Uterus (tissue), 4 donors: ENCODE data around the gene GFM1. TPM values are rescaled to one million over a fixed set of nuclear protein-coding genes. Genes with fewer than 3 reads are reported as not detected.

Source experiments
- DNase-seq, 2 donors: peaks; one replicate each; pipeline ENCODE4 v3.0.0-alpha.2; 2019 to 2020
- H3K27ac ChIP-seq, 2 donors: fragments of 200-600 bp; sonication (generic); 1 replicate in 1 of 2; 2 replicates in 1 of 2; pipeline ENCODE4 v1.5.1; 2016 to 2018
- H3K27me3 ChIP-seq, 2 donors: fragments of 200-600 bp; sonication (generic); one replicate each; pipeline ENCODE4 v1.5.1; 2018 to 2019; ENCODE audit warnings: control low read depth in 1 of 2
- H3K36me3 ChIP-seq, 2 donors: fragments of 200-600 bp; sonication (generic); one replicate each; pipeline ENCODE4 v1.5.1; 2019; ENCODE audit warnings: control low read depth in 1 of 2
- H3K4me1 ChIP-seq, 2 donors: fragments of 200-600 bp; sonication (generic); one replicate each; pipeline ENCODE4 v1.5.1; 2018 to 2019; ENCODE audit warnings: control low read depth in 1 of 2
- H3K4me3 ChIP-seq, 2 donors: fragments of 200-600 bp; sonication (generic); 1 replicate in 1 of 2; 2 replicates in 1 of 2; pipeline ENCODE4 v1.5.1; 2018 to 2019; ENCODE audit warnings: mild to moderate bottlenecking in 1 of 2
- H3K9me3 ChIP-seq, 2 donors: fragments of 200-600 bp; sonication (generic); one replicate each; pipeline ENCODE4 v1.5.1; 2019; ENCODE audit warnings: control low read depth in 1 of 2
- POLR2A ChIP-seq, 2 donors: fragments of 450-650 bp; IDR thresholded peaks; one replicate each; pipeline ENCODE4 v1.6.1; 2016; ENCODE audit warnings: antibody characterized with exemption in 2 of 2, mild to moderate bottlenecking in 1 of 2, moderate library complexity in 1 of 2
- intact Hi-C: fragments of 100-400 bp; cut with DNase I; formaldehyde crosslinking; loops from one replicate; pipeline ENCODE4 v1.15.1; 2023; ENCODE audit warnings: low total_unique reads
- total RNA-seq, 4 donors: library from RNA; depleted of rRNA in 3 of 4; stranded (reverse); fragments of >200 nt in 3 of 4; gene quantifications; one replicate each; pipeline versions ENCODE4 v1.1.0 to v1.2.4, GENCODE V29; 2014 to 2023
- TF ChIP-seq, protein P1 (sequence below), 4 experiments: fragments of 200-600 bp in 2 of 4; fragments of 450-650 bp in 2 of 4; sonication (generic) in 2 of 4; IDR thresholded peaks; one replicate each; pipeline ENCODE4 v1.5.1; 2016 to 2019; ENCODE audit warnings: antibody characterized with exemption in 4 of 4, mild to moderate bottlenecking in 2 of 4, moderate library complexity in 1 of 4
- donor health status: DM: yes; HTN: yes; CAD: no.

The GFM1 gene
- total RNA-seq, 4 donors from 2014 or later, result 32.6 to 81.4 (median 50.9) TPM

GRCh38 chr3:158701420-158702065, 57.2 kb downstream of the GFM1 start:
- Histone ChIP-seq H3K36me3 (no peaks in the 10 kb centered on the region), H3K9me3 (no peaks in the 10 kb centered on the region), H3K27me3 (no peaks in the 10 kb centered on the region), H3K4me1 (no peaks in the 10 kb centered on the region), H3K27ac (peak overlapping the region in 1 of 2 donors; percentile 13), H3K4me3 (no peak overlapping the region)
- intact Hi-C loops, result no loop called here
- no peak for DNase-seq
- TF ChIP-seq POLR2A (IDR thresholded peaks at IDR 0.05), result no peak
- TF ChIP-seq, protein P1, sequence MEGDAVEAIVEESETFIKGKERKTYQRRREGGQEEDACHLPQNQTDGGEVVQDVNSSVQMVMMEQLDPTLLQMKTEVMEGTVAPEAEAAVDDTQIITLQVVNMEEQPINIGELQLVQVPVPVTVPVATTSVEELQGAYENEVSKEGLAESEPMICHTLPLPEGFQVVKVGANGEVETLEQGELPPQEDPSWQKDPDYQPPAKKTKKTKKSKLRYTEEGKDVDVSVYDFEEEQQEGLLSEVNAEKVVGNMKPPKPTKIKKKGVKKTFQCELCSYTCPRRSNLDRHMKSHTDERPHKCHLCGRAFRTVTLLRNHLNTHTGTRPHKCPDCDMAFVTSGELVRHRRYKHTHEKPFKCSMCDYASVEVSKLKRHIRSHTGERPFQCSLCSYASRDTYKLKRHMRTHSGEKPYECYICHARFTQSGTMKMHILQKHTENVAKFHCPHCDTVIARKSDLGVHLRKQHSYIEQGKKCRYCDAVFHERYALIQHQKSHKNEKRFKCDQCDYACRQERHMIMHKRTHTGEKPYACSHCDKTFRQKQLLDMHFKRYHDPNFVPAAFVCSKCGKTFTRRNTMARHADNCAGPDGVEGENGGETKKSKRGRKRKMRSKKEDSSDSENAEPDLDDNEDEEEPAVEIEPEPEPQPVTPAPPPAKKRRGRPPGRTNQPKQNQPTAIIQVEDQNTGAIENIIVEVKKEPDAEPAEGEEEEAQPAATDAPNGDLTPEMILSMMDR (IDR thresholded peaks at IDR 0.05), result no peak

DNA sequence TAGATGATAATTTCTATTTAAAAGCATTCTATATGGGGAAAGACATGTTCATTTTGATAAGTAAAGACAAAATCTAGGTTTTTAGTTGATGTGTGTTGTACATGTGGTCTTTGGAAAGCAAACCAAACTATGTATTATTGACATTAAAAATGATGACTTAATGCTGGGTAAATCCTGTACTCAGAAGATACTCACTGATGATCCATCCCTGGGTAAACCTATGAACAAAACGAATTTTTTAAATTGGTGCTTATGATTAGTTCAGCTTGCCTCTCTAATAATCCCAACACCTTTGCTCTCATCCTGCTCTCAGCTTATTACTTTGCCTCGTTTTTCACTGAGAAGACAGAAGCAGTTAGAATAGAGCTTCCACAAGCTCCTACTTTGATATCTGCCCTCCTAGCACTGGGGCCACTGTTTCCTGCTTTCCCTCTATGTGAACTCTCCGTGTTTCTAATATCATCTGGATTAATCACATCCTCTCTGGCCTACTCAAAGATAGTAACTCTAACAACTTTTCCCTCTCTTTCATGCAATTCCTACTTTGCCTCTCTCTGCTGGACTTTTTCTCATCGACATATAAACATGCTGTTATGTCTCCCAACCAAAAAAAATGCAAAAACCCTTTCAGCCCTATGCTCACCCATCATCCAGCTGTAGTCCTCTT, 58.6 kb downstream of the GFM1 start:
- Histone ChIP-seq H3K4me3 (no peak overlapping the region), H3K36me3 (no peaks in the 10 kb centered on the region), H3K27ac (no peak overlapping the region), H3K27me3 (no peaks in the 10 kb centered on the region), H3K9me3 (no peaks in the 10 kb centered on the region), H3K4me1 (no peaks in the 10 kb centered on the region)
- no peak for DNase-seq
- intact Hi-C loops, result no loop called here
- TF ChIP-seq, protein P1 (IDR thresholded peaks at IDR 0.05), result no peak
- no peak for TF ChIP-seq POLR2A (IDR thresholded peaks at IDR 0.05)

- H3K36me3 ChIP-seq, result no peaks in the 10 kb centered on the region
- no peak overlapping the region for H3K27ac ChIP-seq
- H3K4me1 ChIP-seq, result no peaks in the 10 kb centered on the region
- intact Hi-C loops, result no loop called here
- no peaks in the 10 kb centered on the region for H3K9me3 ChIP-seq
- no peak for DNase-seq
- no peaks in the 10 kb centered on the region for H3K27me3 ChIP-seq
- H3K4me3 ChIP-seq, result no peak overlapping the region
- TF ChIP-seq, protein P1 (IDR thresholded peaks at IDR 0.05), result no peak
- TF ChIP-seq POLR2A (IDR thresholded peaks at IDR 0.05), result no peak
These were observed 59.2 kb downstream of the GFM1 start for GRCh38 chr3:158703566-158703965.

DNA sequence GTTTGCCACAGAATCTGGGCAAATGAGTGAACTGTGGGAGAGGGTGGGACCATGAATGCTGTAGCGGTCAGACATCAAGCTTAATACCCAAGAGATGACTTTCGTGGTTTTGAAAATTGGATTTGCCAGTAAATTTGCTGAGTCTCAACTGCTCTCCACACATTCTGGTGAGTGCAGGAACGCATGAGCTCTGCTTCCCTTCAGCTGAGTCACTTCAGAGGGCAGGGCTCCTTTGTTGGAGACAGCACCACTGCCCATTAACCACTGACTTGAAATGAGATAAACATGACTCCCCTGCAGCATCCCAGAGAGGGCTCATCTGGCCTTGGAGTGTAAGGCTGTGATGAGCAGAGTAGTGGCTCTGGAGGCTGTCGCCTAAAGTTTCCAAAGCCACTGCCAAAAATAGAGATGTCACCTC, 65.3 kb downstream of the GFM1 start:
- Histone ChIP-seq H3K4me3 (no peak overlapping the region), H3K4me1 (no peaks in the 10 kb centered on the region), H3K9me3 (no peaks in the 10 kb centered on the region), H3K36me3 (no peaks in the 10 kb centered on the region), H3K27me3 (no peaks in the 10 kb centered on the region), H3K27ac (peak overlapping the region in 1 of 2 donors; percentile 19)
- TF ChIP-seq, protein P1 (IDR thresholded peaks at IDR 0.05), result no peak
- no peak for TF ChIP-seq POLR2A (IDR thresholded peaks at IDR 0.05)
- intact Hi-C loops, result no loop called here
- DNase-seq, result peak in 1 of 2 donors; percentile 44

- intact Hi-C loops, result no loop called here
- DNase-seq, result no peak
These were observed 66.3 kb downstream of the GFM1 start for GRCh38 chr3:158710601-158711000.

More at GRCh38 chr3:158710601-158711000, 66.3 kb downstream of the GFM1 start:
- H3K36me3 ChIP-seq, result no peaks in the 10 kb centered on the region
- no peaks in the 10 kb centered on the region for H3K9me3 ChIP-seq
- TF ChIP-seq, protein P1 (IDR thresholded peaks at IDR 0.05), result no peak
- TF ChIP-seq POLR2A (IDR thresholded peaks at IDR 0.05), result no peak
- H3K4me1 ChIP-seq, result no peaks in the 10 kb centered on the region
- no peak overlapping the region for H3K27ac ChIP-seq
- H3K27me3 ChIP-seq, result no peaks in the 10 kb centered on the region
- no peak overlapping the region for H3K4me3 ChIP-seq
